Measurements from ENCODE around the gene KLHDC8A. TPM values are rescaled to one million over a fixed set of nuclear protein-coding genes. Genes with fewer than 3 reads are reported as not detected.

Gene KLHDC8A
- total and polyA plus RNA-seq, 2 of the 13 experiments (the other 11 are each of a cell fraction or from before 2014, with no cell fraction given): not detected

DNA sequence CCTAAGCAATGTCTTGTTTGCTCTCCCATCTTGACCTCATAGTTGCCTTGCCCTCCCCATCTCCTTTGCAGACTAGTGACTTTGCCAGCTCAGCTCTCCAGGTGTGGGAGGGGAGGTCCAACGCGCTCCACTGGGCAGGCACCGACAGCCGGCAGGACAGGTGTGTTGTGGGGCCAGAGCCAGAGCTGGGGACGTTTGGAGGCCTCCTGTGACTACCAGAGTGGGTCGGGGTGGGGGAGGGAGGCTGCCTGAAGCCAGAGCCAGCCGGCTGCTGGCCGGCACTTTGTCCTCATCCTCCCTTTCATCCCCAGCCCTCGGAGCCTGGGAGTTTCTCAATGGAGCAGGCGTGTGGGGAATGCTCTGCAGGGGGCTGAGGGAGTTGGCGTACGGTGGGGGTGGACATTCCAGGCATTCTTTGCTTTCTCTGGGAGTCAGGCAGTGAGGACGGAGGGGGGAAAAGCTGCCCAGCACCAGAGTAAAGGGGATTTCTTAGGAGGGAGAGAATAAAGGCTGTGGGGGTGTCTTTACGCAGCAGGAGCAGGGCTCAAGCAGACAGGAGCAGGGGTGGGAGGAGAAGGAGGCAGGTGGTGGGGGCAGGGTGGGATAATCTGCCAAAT, 55.4 kb downstream of the KLHDC8A start (continued):
- TF ChIP-seq, protein P1, sequence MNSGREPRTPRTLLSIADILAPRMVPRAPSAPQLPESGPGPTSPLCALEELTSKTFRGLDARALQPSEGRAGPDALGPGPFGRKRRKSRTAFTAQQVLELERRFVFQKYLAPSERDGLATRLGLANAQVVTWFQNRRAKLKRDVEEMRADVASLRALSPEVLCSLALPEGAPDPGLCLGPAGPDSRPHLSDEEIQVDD (CRISPR knock-in tag; IDR thresholded peaks at IDR 0.05; ENCODE audit: borderline replicate concordance): no peak
- TF ChIP-seq ZNF784 (CRISPR knock-in tag; IDR thresholded peaks at IDR 0.05; ENCODE audit: borderline replicate concordance) (no peak), TERF1 (CRISPR knock-in tag; IDR thresholded peaks at IDR 0.05) (no peak), SRSF9 (IDR thresholded peaks at IDR 0.05; ENCODE audit: borderline replicate concordance, insufficient read depth, low read depth, low read length, poor library complexity, severe bottlenecking) (no peak), XBP1 (CRISPR knock-in tag; IDR thresholded peaks at IDR 0.05) (no peak), ZSCAN12 (CRISPR knock-in tag; IDR thresholded peaks at IDR 0.05) (no peak), NFE2L1 (CRISPR knock-in tag; IDR thresholded peaks at IDR 0.05; ENCODE audit: borderline replicate concordance) (no peak), CC2D1A (CRISPR knock-in tag; IDR thresholded peaks at IDR 0.05) (no peak), ZNF614 (CRISPR knock-in tag; IDR thresholded peaks at IDR 0.05; ENCODE audit: borderline replicate concordance) (peak; percentile 60; the same call in 1 of the 2 replicates), ZFYVE20 (CRISPR knock-in tag; IDR thresholded peaks at IDR 0.05; ENCODE audit: borderline replicate concordance, low read depth) (no peak), ZNF407 (CRISPR knock-in tag; IDR thresholded peaks at IDR 0.05; ENCODE audit: not compliant biosample characterization) (no peak), ZNF333 (CRISPR knock-in tag; IDR thresholded peaks at IDR 0.05; ENCODE audit: borderline replicate concordance) (no peak), ZNF883 (CRISPR knock-in tag; IDR thresholded peaks at IDR 0.05; ENCODE audit: not compliant biosample characterization) (no peak), KAT8 (CRISPR knock-in tag; IDR thresholded peaks at IDR 0.05) (no peak), ZNF713 (CRISPR knock-in tag; IDR thresholded peaks at IDR 0.05) (no peak), ZMAT3 (CRISPR knock-in tag; conservative IDR thresholded peaks at IDR 0.05) (no peak), ZNF251 (CRISPR knock-in tag; IDR thresholded peaks at IDR 0.05) (no peak), TCF7 (IDR thresholded peaks at IDR 0.05; ENCODE audit: low read depth) (peak; percentile 72)

Data from HepG2 (cell line).